H1 (cell line): ENCODE measurements around the gene POLR2H. TPM values are rescaled to one million over a fixed set of nuclear protein-coding genes. Genes with fewer than 3 reads are reported as not detected.

Experiments
- CTBP2 ChIP-seq: IDR thresholded peaks from 2 replicates; pipeline ENCODE4 v1.7.0; 2011; ENCODE audit warnings: borderline replicate concordance, mild to moderate bottlenecking, moderate library complexity, mixed read lengths, low read length; ENCODE audit not compliant: insufficient read depth, insufficient read length
- SIX5 ChIP-seq: IDR thresholded peaks from 2 replicates; pipeline ENCODE4 v1.6.1; 2011; ENCODE audit warnings: mild to moderate bottlenecking, low read depth, low read length
- polyA plus RNA-seq, 7 experiments: library from polyadenylated mRNA; depleted of rRNA in 3 of 7; stranded (reverse) in 5 of 7; unstranded in 2 of 7; fragments of >200 nt in 5 of 7; fragments of 200-250 nt in 2 of 7; gene quantifications; 1 replicate in 5 of 7; 2 replicates in 1 of 7; 4 replicates in 1 of 7; pipeline versions ENCODE4 v1.2.1 to v1.2.3, GENCODE V29; 2011 to 2013; ENCODE audit warnings: missing spikeins in 2 of 7, mixed read lengths in 2 of 7
- total RNA-seq: library from RNA; stranded (reverse); fragmentation: NEBNext Ultra II Directional; extraction: Animal tissue kit (Norgen Biotek cat#: 25700); gene quantifications from 2 replicates; pipeline ENCODE4 v1.2.1, GENCODE V29; 2021
- TF ChIP-seq, protein P1 (sequence below): fragments of 300-600 bp; sonication (generic); IDR thresholded peaks from 2 replicates; pipeline ENCODE4 v1.7.1; 2012; ENCODE audit warnings: low read length, moderate library complexity, mild to moderate bottlenecking, inconsistent platforms; ENCODE audit not compliant: insufficient replicate concordance

The POLR2H gene
- total and polyA plus RNA-seq, 2 of the 8 experiments (the other 6 are each of a cell fraction or from before 2014, with no cell fraction given), result 113 to 335 TPM

DNA sequence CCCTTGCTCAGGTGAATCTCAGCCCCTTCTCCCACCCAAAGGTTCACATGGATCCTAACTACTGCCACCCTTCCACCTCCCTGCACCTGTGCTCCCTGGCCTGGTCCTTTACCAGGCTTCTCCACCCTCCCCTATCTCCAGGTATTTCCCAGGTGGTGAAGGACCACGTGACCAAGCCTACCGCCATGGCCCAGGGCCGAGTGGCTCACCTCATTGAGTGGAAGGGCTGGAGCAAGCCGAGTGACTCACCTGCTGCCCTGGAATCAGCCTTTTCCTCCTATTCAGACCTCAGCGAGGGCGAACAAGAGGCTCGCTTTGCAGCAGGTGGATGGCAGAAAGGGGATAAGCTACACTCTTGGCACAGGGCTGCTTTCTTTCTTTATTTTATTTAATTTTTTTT, 19.6 kb upstream of the POLR2H start (continued):
- TF ChIP-seq, protein P1, sequence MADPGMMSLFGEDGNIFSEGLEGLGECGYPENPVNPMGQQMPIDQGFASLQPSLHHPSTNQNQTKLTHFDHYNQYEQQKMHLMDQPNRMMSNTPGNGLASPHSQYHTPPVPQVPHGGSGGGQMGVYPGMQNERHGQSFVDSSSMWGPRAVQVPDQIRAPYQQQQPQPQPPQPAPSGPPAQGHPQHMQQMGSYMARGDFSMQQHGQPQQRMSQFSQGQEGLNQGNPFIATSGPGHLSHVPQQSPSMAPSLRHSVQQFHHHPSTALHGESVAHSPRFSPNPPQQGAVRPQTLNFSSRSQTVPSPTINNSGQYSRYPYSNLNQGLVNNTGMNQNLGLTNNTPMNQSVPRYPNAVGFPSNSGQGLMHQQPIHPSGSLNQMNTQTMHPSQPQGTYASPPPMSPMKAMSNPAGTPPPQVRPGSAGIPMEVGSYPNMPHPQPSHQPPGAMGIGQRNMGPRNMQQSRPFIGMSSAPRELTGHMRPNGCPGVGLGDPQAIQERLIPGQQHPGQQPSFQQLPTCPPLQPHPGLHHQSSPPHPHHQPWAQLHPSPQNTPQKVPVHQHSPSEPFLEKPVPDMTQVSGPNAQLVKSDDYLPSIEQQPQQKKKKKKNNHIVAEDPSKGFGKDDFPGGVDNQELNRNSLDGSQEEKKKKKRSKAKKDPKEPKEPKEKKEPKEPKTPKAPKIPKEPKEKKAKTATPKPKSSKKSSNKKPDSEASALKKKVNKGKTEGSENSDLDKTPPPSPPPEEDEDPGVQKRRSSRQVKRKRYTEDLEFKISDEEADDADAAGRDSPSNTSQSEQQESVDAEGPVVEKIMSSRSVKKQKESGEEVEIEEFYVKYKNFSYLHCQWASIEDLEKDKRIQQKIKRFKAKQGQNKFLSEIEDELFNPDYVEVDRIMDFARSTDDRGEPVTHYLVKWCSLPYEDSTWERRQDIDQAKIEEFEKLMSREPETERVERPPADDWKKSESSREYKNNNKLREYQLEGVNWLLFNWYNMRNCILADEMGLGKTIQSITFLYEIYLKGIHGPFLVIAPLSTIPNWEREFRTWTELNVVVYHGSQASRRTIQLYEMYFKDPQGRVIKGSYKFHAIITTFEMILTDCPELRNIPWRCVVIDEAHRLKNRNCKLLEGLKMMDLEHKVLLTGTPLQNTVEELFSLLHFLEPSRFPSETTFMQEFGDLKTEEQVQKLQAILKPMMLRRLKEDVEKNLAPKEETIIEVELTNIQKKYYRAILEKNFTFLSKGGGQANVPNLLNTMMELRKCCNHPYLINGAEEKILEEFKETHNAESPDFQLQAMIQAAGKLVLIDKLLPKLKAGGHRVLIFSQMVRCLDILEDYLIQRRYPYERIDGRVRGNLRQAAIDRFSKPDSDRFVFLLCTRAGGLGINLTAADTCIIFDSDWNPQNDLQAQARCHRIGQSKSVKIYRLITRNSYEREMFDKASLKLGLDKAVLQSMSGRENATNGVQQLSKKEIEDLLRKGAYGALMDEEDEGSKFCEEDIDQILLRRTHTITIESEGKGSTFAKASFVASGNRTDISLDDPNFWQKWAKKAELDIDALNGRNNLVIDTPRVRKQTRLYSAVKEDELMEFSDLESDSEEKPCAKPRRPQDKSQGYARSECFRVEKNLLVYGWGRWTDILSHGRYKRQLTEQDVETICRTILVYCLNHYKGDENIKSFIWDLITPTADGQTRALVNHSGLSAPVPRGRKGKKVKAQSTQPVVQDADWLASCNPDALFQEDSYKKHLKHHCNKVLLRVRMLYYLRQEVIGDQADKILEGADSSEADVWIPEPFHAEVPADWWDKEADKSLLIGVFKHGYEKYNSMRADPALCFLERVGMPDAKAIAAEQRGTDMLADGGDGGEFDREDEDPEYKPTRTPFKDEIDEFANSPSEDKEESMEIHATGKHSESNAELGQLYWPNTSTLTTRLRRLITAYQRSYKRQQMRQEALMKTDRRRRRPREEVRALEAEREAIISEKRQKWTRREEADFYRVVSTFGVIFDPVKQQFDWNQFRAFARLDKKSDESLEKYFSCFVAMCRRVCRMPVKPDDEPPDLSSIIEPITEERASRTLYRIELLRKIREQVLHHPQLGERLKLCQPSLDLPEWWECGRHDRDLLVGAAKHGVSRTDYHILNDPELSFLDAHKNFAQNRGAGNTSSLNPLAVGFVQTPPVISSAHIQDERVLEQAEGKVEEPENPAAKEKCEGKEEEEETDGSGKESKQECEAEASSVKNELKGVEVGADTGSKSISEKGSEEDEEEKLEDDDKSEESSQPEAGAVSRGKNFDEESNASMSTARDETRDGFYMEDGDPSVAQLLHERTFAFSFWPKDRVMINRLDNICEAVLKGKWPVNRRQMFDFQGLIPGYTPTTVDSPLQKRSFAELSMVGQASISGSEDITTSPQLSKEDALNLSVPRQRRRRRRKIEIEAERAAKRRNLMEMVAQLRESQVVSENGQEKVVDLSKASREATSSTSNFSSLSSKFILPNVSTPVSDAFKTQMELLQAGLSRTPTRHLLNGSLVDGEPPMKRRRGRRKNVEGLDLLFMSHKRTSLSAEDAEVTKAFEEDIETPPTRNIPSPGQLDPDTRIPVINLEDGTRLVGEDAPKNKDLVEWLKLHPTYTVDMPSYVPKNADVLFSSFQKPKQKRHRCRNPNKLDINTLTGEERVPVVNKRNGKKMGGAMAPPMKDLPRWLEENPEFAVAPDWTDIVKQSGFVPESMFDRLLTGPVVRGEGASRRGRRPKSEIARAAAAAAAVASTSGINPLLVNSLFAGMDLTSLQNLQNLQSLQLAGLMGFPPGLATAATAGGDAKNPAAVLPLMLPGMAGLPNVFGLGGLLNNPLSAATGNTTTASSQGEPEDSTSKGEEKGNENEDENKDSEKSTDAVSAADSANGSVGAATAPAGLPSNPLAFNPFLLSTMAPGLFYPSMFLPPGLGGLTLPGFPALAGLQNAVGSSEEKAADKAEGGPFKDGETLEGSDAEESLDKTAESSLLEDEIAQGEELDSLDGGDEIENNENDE, result no peak
- TF ChIP-seq CTBP2, result no peak
- TF ChIP-seq SIX5, result no peak
